Tibial artery (tissue), 4 donors: ENCODE data around the gene FGB.
"Not testable (repeated sequence)": the region's sequence is repeated elsewhere in the genome, so short reads cannot be mapped to it uniquely, and the experiment has no call there.

Experiments used
- DNase-seq, 2 donors: peaks; one replicate each; pipeline ENCODE4 v3.0.0-alpha.2; 2019
- H3K27ac ChIP-seq, 2 donors: fragments of 200-600 bp; sonication (generic) in 1 of 2; 1 replicate in 1 of 2; 2 replicates in 1 of 2; pipeline ENCODE4 v1.5.1; 2018 to 2019; ENCODE audit warnings: mild to moderate bottlenecking in 1 of 2
- H3K27me3 ChIP-seq, 2 donors: fragments of 200-600 bp; sonication (generic) in 1 of 2; one replicate each; pipeline versions ENCODE4 v1.5.1 to v1.6.0; 2016 to 2019
- H3K36me3 ChIP-seq, 3 donors: fragments of 200-600 bp; sonication (generic) in 2 of 3; one replicate each; pipeline ENCODE4 v1.5.1; 2016 to 2019; ENCODE audit warnings: mild to moderate bottlenecking in 2 of 3
- H3K4me1 ChIP-seq, 4 donors: fragments of 200-600 bp; sonication (generic) in 2 of 4; 1 replicate in 3 of 4; 2 replicates in 1 of 4; pipeline ENCODE4 v1.5.1; 2016 to 2019
- H3K4me3 ChIP-seq, 2 donors: fragments of 200-600 bp; sonication (generic) in 1 of 2; 1 replicate in 1 of 2; 2 replicates in 1 of 2; pipeline ENCODE4 v1.5.1; 2018 to 2019; ENCODE audit warnings: mild to moderate bottlenecking in 2 of 2
- H3K9me3 ChIP-seq, 3 donors: fragments of 200-600 bp; sonication (generic) in 1 of 3; one replicate each; pipeline ENCODE4 v1.5.1; 2016 to 2019
- intact Hi-C: fragments of 100-400 bp; cut with DNase I; formaldehyde crosslinking; loops from one replicate; pipeline ENCODE4 v1.15.0; 2023; ENCODE audit warnings: low total_unique reads
- TF ChIP-seq, protein P1 (sequence below), 2 experiments: fragments of 200-600 bp in 1 of 2; fragments of 450-650 bp in 1 of 2; IDR thresholded peaks; one replicate each; pipeline ENCODE4 v1.5.1; 2017 to 2019; ENCODE audit warnings: antibody characterized with exemption in 2 of 2, mild to moderate bottlenecking in 1 of 2, moderate library complexity in 1 of 2

The FGB gene

DNA sequence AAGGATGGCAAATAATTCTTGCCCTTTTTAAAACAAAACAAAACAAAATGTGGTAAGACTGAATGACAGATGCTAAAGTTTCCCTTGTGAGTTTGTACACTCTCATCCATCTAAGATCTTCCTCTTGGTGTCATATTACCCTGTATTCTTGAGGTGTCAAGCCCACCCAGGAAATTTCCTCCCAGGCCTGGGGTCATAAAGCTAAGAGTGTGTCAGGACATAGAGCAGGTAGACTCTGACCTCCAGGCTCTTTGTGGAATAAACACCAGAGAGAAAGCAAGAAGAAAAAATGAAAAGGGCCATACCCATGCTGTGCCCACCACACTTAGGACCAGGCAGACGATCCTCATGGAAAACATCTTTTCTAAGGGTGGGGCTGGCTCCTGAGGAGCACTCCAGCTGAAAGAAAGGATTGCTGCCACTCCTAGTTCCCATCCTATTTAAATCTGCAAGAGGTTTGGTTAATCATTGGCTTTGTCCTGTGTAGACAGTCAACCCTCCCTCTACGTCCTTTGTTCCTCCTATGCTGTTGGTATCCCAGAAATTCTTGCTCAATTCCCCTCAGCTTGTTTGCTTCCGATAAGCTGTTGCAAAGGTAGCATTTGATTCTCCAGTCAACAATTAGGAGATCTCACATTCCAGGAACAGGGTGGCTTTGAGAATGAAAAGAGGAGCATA is 27.7 kb downstream of the FGB start, which contains the start of gene FGA:
FGA (minus strand) TSS at position 414 of the 678 bp plus-strand sequence; CDS start at position 359, 55 bp downstream.
- peaks cover 0 to 7% of the 10 kb centered on the region in 2 donors for H3K27me3 ChIP-seq

DNA sequence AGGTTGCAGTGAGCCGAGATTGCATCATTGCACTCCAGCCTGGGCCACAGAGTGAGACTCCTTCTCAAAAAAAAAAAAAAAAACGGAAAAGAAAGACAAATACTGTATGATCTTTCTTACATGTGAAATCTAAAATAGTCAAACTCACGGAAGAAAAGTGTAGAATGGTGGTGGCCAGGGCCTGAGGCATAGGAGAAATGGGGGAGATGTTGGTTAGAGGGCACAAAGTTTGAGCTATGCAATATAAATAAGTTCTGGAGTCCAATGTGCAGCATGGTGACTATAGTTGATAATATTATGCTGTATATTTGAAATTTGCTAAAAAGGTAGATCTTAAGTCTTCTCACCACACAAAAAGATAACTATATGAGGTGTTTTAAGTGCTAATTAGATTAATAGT is 29.1 kb downstream of the FGB start:
- TF ChIP-seq, protein P1, sequence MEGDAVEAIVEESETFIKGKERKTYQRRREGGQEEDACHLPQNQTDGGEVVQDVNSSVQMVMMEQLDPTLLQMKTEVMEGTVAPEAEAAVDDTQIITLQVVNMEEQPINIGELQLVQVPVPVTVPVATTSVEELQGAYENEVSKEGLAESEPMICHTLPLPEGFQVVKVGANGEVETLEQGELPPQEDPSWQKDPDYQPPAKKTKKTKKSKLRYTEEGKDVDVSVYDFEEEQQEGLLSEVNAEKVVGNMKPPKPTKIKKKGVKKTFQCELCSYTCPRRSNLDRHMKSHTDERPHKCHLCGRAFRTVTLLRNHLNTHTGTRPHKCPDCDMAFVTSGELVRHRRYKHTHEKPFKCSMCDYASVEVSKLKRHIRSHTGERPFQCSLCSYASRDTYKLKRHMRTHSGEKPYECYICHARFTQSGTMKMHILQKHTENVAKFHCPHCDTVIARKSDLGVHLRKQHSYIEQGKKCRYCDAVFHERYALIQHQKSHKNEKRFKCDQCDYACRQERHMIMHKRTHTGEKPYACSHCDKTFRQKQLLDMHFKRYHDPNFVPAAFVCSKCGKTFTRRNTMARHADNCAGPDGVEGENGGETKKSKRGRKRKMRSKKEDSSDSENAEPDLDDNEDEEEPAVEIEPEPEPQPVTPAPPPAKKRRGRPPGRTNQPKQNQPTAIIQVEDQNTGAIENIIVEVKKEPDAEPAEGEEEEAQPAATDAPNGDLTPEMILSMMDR (IDR thresholded peaks at IDR 0.05) = no peak
- intact Hi-C loops = no loop called here
- H3K4me3 ChIP-seq = no peak overlapping the region
- no peaks in the 10 kb centered on the region for H3K9me3 ChIP-seq
- no peak for DNase-seq
- peaks cover 0 to 7% of the 10 kb centered on the region in 2 donors for H3K27me3 ChIP-seq
- H3K4me1 ChIP-seq = no peaks in the 10 kb centered on the region
- no peaks in the 10 kb centered on the region for H3K36me3 ChIP-seq
- H3K27ac ChIP-seq = no peak overlapping the region

More for the DNA sequence above, 27.7 kb downstream of the FGB start, which contains the start of gene FGA:
- intact Hi-C loops = no loop called here
- TF ChIP-seq, protein P1 (IDR thresholded peaks at IDR 0.05) = no peak
- Histone ChIP-seq H3K4me1 (no peaks in the 10 kb centered on the region), H3K9me3 (no peaks in the 10 kb centered on the region), H3K27ac (no peak within 1 kb of the TSS), H3K4me3 (no peak within 1 kb of the TSS), H3K36me3 (no peaks in the 10 kb centered on the region)
- no peak for DNase-seq

DNA sequence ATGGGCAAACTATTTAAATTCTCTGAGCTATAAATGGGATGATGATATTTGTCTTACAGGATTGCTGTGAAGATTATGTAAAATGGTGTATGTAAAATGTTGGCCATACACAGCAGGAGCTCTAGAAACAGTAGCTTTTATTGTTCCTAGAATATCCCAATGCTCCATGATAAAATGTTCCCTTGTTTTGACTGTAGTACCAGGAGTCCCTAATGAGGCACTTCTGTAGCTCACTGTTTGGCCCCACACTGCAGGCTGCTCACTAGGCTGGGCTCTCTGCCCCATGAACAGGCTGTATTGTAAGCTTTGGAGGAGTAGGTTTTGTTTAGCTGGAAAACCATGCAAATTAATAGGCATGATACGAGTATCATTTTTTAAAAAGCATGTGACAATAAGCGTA is 31.1 kb downstream of the FGB start:
- no peak for DNase-seq
- Histone ChIP-seq H3K27ac (no peak overlapping the region), H3K27me3 (peaks cover 0 to 7% of the 10 kb centered on the region in 2 donors), H3K9me3 (no peaks in the 10 kb centered on the region), H3K36me3 (no peaks in the 10 kb centered on the region), H3K4me1 (no peaks in the 10 kb centered on the region), H3K4me3 (no peak overlapping the region)
- TF ChIP-seq, protein P1 (IDR thresholded peaks at IDR 0.05) = no peak
- intact Hi-C loops = no loop called here

DNA sequence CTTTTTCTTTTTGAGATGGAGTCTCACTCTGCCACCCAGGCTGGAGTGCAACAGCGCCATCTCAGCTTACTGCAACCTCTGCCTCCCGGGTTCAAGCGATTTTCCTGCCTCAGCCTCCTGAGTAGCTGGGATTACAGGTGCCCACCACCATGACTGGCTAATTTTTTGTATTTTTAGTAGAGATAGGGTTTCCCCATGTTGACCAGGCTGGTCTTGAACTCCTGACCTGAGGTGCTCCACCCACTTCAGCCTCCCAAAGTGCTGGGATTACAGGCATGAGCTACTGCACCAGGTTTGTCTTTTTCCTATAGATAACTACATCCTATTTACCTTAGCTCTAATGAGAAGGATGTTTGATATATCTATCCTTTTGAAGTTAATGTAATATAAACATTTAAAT is 31.5 kb downstream of the FGB start:
- H3K4me1 ChIP-seq, H3K27ac ChIP-seq, H3K27me3 ChIP-seq, H3K36me3 ChIP-seq, H3K4me3 ChIP-seq, intact Hi-C loops, DNase-seq, H3K9me3 ChIP-seq: not testable (repeated sequence)

DNA sequence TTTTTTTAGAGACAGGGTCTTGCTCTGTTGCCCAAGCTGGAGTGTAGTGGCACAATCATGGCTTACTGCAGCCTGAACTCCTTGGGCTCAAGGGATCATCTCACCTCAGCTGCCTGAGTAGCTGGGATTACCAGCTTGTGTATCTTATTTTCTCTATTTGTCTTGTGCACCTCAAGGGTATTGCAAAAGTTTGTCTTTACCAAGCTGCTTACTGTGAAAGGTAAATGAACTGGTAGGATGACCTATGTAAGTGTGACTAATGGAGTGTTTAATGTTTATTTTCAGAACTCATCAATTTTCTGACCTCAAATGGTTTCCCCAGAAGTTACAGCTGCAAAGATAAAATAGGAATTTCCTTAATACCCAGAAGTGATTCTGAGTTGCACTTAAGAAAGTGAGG is 33.0 kb downstream of the FGB start:
- no peaks in the 10 kb centered on the region for H3K9me3 ChIP-seq
- no peak overlapping the region for H3K4me3 ChIP-seq
- DNase-seq = no peak
- TF ChIP-seq, protein P1 (IDR thresholded peaks at IDR 0.05) = no peak
- no peak overlapping the region for H3K27ac ChIP-seq
- H3K36me3 ChIP-seq = no peaks in the 10 kb centered on the region
- H3K4me1 ChIP-seq = no peaks in the 10 kb centered on the region
- intact Hi-C loops = no loop called here
- peaks cover 0 to under 1% of the 10 kb centered on the region in 2 donors for H3K27me3 ChIP-seq

DNA sequence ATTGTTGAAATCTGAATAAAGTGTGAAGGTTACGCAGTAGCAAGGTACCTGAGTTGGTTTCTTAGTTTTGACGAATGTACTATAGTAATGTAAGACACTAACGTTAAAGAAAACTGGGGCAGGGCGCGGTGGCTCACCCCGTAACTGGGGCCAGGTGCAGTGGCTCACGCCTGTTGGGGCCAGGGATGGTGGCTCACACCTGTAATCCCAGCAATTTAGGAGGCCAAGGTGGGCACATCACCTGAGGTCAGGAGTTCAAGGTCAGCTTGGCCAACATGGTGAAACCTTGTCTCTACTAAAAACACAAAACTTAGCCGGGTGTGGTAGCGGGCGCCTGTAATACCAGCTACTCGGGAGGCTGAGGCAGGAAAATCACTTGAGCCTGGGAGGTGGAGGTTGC is 34.5 kb downstream of the FGB start:
- H3K27me3 ChIP-seq, H3K27ac ChIP-seq, DNase-seq, H3K4me3 ChIP-seq, intact Hi-C loops, H3K4me1 ChIP-seq, H3K36me3 ChIP-seq, H3K9me3 ChIP-seq: not testable (repeated sequence)
